GM13976 (cell line): ENCODE data around the gene ATP11B.

Experiments used
- DNase-seq: peaks from one replicate; pipeline ENCODE4 v3.0.0; 2012; ENCODE audit warnings: low spot score
- CTCF ChIP-seq: IDR thresholded peaks from 2 replicates; pipeline ENCODE4 v1.5.1; 2012; ENCODE audit warnings: borderline replicate concordance, mild to moderate bottlenecking; ENCODE audit not compliant: insufficient read depth; ENCODE audit errors: extremely low read depth, missing control alignments, control extremely low read depth
- in situ Hi-C: fragments of 300-500 bp; cut with MboI; formaldehyde crosslinking; loops from one replicate; pipeline ENCODE4 v1.12.0; 2022; ENCODE audit warnings: low sequenced_read_pairs, mixed read lengths, inconsistent platforms; ENCODE audit not compliant: unreplicated experiment

The ATP11B gene

DNA sequence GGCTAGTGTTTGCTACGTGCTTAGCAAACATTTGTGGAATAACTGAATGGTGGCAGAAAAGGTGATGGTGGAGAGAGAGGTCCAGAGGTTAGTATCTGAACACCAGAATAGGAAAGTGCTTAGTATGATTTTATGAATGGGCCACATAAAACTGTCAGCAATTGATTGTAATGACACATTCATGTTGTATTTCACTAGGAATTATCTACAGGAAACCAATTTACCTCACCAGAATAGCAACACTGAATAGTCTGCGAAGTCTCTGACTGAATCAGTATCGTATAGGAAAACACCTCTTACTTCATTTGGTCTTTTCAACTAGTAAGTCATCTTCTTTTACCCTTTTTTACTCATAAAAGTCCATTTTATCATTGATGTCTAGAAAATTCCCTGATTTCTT, 8.2 kb upstream of the ATP11B start:
- DNase-seq = no peak
- no peak for TF ChIP-seq CTCF
- in situ Hi-C loops = no loop called here

- TF ChIP-seq CTCF = no peak
- in situ Hi-C loops = no loop called here
- DNase-seq = no peak
These were observed 7.5 kb upstream of the ATP11B start for GRCh38 chr3:182785756-182786155.

- TF ChIP-seq CTCF = no peak
- in situ Hi-C loops = no loop called here
- no peak for DNase-seq
These were observed 6.6 kb upstream of the ATP11B start for GRCh38 chr3:182786564-182787196.

- TF ChIP-seq CTCF = no peak
- in situ Hi-C loops = no loop called here
- DNase-seq = no peak
These were observed 5.8 kb upstream of the ATP11B start for GRCh38 chr3:182787302-182788036.

DNA sequence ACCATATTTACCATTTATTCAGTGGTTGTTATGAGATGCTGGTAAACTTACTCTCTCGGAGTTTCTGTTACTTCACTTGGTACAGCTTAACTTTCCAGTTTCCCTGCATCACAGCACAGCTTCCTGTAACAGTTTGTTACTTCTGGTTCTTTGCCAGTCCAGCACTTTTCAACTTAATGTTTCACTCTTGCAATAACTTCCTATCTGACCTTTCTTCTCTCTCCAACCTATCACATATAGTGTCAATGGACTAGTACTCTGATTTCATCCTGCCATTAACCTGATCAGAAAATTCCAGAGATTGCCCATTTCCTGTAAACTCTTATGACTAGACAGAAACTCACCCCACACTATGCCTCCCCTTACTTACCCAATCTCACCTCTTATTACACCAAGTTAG, 3.9 kb upstream of the ATP11B start:
- no peak for DNase-seq
- in situ Hi-C loops = no loop called here
- no peak for TF ChIP-seq CTCF

GRCh38 chr3:182790612-182791011, 2.7 kb upstream of the ATP11B start:
- no peak for DNase-seq
- in situ Hi-C loops = no loop called here
- no peak for TF ChIP-seq CTCF
